Erythroblast (primary cell): ENCODE data around the gene SNX21.

Experiments used
- DNase-seq, 2 experiments: peaks; one replicate each; lab custom pipeline; 2025; lab: John Stamatoyannopoulos, UW
- GATA1 ChIP-seq: IDR thresholded peaks from 2 replicates; pipeline ENCODE4 v1.6.1; 2011; ENCODE audit warnings: low read depth, mild to moderate bottlenecking, control low read depth, low read length, moderate library complexity
- POLR2A ChIP-seq: IDR thresholded peaks from 2 replicates; pipeline ENCODE4 v1.6.1; 2011; ENCODE audit warnings: mild to moderate bottlenecking, low read length

SNX21 gene

DNA sequence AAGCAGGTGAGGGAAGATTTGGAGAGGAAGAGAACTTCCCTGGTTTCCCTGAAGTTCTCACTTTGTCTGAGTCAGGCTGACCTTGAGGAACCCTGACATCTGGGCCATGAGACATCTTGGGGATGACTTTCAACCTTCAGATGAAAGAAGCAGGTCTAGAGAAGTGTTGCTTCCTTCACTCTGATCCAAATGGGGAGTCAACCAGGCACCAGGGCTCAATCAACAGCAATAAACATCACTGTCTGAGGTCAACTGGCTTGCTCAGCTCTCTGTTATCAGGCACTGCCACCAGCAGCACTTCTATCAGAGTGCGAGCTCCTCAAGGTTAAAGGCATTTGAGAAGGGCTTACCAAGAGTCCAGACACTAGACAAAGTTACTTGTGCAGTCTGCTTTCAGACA lies 17.3 kb downstream of the SNX21 start:
- DNase-seq: peak; percentile 91 to 94
- TF ChIP-seq GATA1 (peak; percentile 12), POLR2A (peak; percentile 28)

DNA sequence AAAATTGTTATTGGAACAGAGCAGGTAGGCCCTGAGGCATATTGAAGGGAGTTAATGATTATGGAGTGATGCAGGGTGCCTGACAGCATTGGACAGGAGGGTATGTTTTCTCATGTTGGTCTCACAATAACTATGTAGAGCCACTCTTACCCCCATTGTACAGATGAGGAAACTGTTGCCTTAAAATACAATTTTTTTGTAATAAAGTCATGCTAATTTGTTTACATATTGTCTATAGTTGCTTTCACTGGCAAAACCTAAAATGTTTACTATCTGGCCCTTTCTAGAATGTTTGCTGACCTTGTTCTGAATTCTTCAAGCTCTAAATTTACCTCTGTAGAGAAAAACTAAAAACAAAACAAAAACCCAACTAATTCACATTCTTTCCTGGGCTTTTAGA lies 17.9 kb downstream of the SNX21 start:
- no peak for TF ChIP-seq POLR2A
- no peak for TF ChIP-seq GATA1
- DNase-seq: no peak

DNA sequence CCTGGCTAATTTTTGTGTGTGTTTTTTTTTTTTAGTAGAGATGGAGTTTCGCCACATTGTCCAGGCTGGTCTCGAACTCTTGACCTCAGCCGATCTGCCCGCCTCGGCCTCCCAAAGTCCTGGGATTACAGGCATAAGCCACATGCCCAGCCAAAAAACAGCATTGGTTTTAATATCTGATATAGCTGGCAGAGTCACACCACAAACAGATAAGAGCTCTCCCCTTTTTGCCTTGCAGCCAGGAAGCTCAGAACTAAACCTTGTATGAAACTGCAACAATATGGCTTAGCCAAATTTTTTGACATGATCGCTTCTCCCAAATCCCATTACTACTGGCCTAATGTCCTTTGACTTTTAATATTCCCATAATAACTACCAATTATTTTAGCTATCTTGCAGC lies 18.7 kb downstream of the SNX21 start:
- TF ChIP-seq POLR2A (no peak), GATA1 (no peak)
- DNase-seq: peak; percentile 36 to 57

DNA sequence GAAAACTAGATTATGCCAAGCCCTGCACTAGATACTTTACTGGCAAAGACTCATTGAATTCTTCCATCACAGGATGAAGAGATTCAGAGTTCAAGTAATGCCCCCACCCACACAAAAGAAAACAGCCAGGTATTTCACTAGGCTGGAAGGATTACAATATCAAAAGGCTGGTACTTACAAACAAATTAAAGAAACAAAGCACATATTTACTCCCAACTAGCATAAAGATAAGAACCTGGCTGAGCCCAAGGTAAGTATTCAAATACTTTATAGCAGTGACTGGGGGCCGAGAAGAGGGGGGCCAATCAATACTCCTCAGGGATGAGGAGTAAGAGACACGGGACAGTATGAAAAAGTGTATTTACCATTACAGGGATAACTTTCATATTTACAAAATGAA lies 19.9 kb downstream of the SNX21 start:
- DNase-seq: no peak

DNA sequence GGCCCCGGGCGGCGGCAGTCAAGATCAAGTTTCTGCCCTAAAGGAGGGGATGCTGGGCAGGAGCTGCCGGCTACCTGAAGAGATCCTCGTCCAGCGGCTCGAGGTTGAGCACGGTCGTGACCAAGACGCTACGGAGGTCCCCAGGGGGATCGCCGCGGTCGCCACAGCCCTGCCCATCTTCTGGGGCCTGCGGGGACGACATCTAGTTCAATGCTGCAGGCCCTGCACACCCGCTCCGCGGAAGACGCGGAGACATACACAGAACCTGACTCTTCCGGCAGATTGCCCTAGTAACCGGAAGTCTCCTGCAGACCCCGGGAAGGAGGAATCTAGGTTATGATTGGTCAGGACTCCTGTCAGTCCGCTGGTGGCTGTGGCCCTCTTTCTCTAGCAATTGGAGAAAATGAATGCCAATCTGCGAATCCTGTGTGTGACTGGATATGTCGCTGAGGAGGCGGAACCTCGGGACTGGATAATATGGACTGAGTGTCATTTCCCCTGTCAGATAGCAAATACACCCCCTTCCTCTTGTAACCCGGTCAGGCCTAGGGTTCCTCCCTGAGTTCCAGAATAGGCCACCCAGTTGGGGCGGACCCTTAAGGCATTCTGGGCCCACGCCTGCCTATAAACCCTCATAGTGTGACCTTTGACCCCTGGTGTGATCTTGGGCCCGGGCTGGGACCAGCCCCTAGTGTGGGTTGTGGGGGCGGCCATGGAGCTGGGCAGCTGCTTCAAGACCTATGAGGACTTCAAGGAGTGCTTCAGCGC lies 23.7 kb downstream of the SNX21 start, which contains the start of the genes ACOT8 and ZSWIM3:
TSS of gene ACOT8 (minus strand) at position 279 of the 768 bp plus-strand sequence. CDS start at position 202, 77 bp downstream.
TSS of gene ZSWIM3 (plus strand) at position 501 of the 768 bp plus-strand sequence. CDS start at position 713, 212 bp downstream.
- TF ChIP-seq GATA1 (no peak), POLR2A (peak; percentile 94)
- peak; percentile 99 to 100 for DNase-seq

More for the DNA sequence above, 19.9 kb downstream of the SNX21 start:
- TF ChIP-seq POLR2A (no peak), GATA1 (no peak)

DNA sequence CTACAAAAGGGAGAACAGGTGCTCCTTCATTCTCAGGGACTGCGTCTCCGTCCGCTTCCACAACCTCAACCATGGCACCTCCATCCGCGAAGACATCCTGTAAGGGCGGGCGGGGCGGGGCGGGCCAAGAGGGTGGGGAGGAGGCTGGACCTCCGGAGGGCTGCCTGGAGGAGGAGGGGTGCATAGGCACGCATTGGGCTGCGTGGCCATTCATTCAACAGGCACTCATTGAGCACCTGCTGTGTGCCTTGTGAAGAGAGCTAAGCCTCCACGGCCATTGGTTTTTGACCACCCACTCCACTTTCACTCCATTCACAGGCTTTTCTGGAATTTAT lies 24.2 kb downstream of the SNX21 start:
- no peak for DNase-seq
- no peak for TF ChIP-seq GATA1
- no peak for TF ChIP-seq POLR2A

DNA sequence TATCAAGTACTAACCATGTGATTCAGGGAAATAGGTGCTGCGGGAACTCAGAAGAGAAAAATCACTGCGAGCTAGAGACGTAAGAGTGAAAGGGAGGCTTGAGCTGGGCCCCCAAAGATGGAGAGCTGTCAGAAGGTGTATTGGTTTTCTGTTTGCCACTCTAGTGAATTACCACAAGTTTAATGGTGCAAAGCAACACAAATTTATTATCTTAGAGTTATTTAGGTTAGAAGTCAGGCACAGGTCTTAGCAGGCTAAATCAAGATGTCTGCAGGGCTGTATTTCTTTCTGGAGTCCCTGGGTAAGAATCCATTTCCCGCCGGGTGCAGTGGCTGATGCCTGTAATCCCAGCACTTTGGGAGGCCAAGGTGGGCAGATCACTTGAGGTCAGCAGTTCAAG lies 26.3 kb downstream of the SNX21 start:
- no peak for DNase-seq
- TF ChIP-seq GATA1 (no peak), POLR2A (no peak)

DNA sequence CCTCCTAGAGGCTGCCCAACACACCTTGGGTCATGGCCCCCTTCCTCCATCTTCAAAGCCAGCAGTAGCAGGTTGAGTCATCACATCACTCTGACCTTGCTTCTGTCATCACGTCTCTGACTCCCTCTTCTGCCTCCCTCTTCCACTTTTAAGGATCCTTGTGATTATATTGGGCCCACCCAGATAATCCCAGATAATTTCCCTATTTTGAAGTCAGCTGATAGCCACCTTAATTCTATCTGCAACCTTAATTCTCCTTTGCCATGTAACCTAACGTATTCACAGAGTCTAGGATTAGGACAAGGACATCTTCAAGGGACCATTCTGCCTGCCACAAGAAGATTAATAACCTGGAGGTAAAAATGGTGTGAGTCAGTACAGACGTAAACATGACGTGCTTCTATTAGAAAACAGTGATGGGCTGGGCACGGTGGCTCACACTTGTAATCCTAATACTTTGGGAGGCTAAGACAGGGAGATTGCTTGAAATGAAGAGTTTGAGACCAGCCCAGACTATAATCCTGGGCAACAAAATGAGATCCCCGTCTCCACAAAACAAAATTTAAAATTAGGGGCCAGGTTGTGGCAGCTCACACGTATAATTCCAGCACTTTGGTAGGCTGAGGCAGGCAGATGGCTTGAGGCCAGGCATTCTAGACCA lies 27.1 kb downstream of the SNX21 start:
- no peak for DNase-seq
- no peak for TF ChIP-seq GATA1
- no peak for TF ChIP-seq POLR2A

DNA sequence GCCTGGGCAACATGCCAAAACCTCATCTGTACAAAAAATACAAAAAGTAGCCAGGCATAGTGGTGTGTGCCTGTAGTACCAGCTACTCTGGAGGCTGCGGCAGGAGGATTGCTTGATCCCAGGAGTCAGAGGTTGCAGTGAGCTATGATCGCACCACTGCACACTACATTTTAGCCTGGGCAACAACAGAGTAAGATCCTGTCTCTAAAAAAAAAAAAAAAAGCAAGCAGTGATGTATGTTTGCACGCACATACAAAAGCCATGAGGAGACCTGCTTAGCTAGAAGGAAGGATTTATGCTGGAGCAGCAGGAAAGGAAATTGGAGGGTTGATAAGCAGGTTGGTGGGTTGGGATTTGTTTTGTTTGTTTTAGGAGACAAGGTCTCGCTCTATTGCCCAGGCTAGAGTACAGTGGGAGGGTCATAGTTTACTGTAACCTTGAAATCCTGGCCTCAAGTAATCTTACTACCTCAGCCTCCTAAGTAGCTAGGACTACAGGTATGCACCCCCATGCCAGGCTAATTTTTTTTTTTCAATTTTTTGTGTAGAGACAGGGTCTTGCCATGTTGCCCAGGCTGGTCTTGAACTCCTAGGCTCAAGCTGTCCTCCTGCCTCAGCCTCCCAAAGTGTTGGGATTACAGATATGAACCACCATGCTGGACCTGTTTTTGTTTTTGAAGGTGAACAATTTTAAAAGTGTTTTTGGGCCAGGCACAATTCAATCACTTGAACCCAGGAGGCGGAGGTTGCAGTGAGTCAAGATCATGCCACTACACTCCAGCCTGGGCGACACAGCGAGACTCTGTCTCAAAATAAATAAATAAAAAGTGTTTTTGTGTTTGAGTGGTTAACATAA lies 27.8 kb downstream of the SNX21 start:
- DNase-seq: peak; percentile 58 to 74
- no peak for TF ChIP-seq GATA1
- no peak for TF ChIP-seq POLR2A

DNA sequence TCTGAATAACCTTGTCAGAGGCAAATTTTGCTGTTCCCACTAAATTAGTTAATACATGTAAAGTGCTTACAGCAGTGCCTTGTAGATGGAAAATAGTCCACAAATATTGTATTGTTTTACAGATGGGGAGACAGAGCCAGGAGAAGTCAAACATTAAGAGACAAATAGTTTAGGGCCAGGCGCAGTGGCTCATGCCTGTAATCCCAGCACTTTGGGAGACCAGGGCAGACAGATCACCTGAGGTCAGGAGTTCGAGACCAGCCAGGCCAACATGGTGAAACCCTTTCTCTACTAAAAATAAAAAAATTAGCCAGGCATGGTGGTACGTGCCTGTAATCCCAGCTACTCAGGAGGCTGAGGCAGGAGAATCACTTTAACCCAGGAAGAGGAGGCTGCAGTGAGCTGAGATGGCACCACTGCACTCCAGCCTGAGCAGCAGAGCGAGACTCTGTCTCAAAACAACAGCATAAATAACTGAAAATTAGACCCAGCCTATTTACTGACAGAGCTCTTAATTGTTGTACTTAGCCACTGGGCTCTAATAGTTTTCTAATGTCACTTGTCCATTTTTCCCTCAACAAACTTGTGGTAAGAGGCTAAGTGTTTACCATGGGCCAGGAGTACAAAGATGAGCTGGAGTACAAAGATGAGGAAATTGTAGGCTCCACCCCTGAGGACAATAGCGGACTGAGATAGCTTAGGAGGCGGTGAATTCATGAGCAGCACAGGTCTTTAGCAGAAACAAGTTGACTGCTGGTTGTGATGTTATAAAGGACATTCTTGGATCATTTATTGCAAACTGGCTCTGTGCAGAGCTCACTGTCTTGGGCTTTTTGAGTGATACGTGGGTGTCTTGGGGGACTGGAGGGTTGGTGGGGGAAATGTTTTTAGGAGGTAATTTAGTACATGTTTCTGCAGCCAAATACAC lies 30.2 kb downstream of the SNX21 start:
- TF ChIP-seq GATA1: no peak
- no peak for TF ChIP-seq POLR2A
- peak in 1 of 2 experiments; percentile 36 for DNase-seq

DNA sequence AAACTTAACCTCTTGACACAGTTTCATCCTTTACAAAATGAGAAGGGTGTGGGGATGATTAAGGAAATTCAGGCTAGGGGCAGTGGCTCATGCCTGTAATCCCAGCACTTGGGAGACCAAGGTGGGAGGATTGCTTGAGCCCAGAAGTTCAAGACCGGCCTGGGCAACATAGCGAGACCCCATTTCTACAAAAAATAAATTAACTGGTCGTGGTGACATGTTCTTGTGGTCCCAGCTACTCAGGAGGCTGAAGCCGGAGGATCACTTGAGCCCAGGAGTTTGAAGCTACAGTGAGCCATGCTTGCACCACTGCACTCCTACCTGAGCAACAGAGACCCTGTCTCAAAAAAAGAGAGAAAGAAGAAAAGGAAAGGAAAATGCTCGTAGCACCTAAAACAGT lies 32.9 kb downstream of the SNX21 start:
- DNase-seq: no peak
- TF ChIP-seq POLR2A (no peak), GATA1 (no peak)

DNA sequence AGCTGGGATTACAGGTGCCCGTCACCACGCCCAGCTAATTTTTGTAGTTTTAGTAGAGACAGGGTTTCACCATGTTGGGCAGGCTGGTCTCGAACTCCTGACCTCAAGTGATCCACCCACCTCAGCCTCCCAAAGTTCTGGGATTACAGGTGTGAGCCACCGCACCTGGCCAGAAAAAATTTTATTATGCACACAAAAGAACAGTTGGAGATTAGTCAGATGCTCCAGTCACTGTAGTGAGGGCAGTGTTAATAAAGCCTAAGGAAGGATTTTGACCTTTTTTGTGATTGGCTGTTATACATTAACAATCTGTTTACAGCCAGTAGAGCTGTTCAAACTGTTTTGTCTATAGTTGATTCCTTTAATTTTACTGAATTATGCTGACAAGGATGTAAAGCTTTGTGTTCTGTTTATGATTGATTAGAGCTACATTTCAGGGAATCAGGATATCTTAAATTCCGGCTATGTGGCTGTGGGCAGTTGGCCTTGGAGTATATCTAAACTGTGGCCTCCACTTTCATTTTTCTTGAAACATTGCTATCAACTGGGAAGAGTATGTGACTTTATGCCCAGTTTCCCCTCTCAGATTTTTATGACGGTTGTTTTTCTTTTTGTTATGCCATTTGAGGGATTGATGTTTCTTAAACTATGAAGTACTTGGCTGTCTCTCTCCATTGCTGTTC lies 33.7 kb downstream of the SNX21 start:
- no peak for DNase-seq
- TF ChIP-seq POLR2A (no peak), GATA1 (no peak)

DNA sequence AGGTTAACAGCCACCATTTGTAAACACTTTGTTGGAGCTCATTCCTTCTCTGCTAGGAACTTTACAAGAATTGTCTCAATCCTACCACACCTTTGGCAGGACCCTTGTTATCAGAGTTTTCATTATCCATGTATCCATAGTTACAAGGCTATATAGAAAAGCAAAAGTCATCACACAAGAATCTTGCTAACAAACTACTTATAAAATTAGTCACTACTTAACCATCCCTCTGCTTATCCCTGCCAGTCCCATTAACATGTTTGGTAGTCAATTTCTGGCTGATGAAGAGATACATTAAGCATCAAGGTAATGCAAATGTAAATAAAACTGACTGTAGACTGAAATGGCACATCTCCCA lies 34.2 kb downstream of the SNX21 start:
- DNase-seq: no peak
- TF ChIP-seq GATA1 (no peak), POLR2A (no peak)
